Mesenchymal stem cell (in vitro differentiated cells and primary cell): Measurements from ENCODE around the gene OSBPL3.

Experiments used
- DNase-seq: peaks from one replicate; pipeline ENCODE4 v3.0.0-alpha.2; 2013
- H2AFZ ChIP-seq: one replicate; pipeline ENCODE4 v1.6.1; 2013; ENCODE audit warnings: low read depth, mild to moderate bottlenecking, control low read depth, inconsistent platforms, low read length, moderate library complexity
- H2AK5ac ChIP-seq: 2 replicates; pipeline ENCODE4 v1.6.1; 2013; ENCODE audit warnings: low read length, moderate library complexity, mild to moderate bottlenecking, inconsistent platforms; ENCODE audit not compliant: severe bottlenecking
- H2BK120ac ChIP-seq: one replicate; pipeline ENCODE4 v1.6.1; 2013; ENCODE audit warnings: low read depth, mild to moderate bottlenecking, inconsistent platforms, low read length, moderate library complexity
- H2BK12ac ChIP-seq, 2 experiments: one replicate each; pipeline ENCODE4 v1.6.1; 2013; ENCODE audit warnings: inconsistent platforms in 2 of 2, low read length in 2 of 2, mild to moderate bottlenecking in 2 of 2, moderate library complexity in 2 of 2, control low read depth in 1 of 2
- H2BK15ac ChIP-seq: one replicate; pipeline ENCODE4 v1.6.1; 2013; ENCODE audit warnings: mild to moderate bottlenecking, low read depth, inconsistent platforms; ENCODE audit not compliant: poor library complexity, severe bottlenecking
- H2BK5ac ChIP-seq: 2 replicates; pipeline ENCODE4 v1.6.1; 2013; ENCODE audit warnings: low read depth, mild to moderate bottlenecking, low read length, control low read depth, inconsistent platforms; ENCODE audit not compliant: poor library complexity, severe bottlenecking
- H3K14ac ChIP-seq, 2 experiments: one replicate each; pipeline ENCODE4 v1.6.1; 2013; ENCODE audit warnings: inconsistent platforms in 2 of 2, low read length in 2 of 2, control low read depth in 1 of 2, mild to moderate bottlenecking in 1 of 2, moderate library complexity in 1 of 2
- H3K18ac ChIP-seq, 2 experiments: one replicate each; pipeline ENCODE4 v1.6.1; 2013; ENCODE audit warnings: inconsistent platforms in 2 of 2, low read length in 2 of 2, control low read depth in 1 of 2, low read depth in 1 of 2, mild to moderate bottlenecking in 1 of 2
- H3K23ac ChIP-seq, 2 experiments: one replicate each; pipeline ENCODE4 v1.6.1; 2013; ENCODE audit warnings: inconsistent platforms in 2 of 2, low read length in 2 of 2, mild to moderate bottlenecking in 2 of 2, moderate library complexity in 2 of 2, control low read depth in 1 of 2
- H3K27ac ChIP-seq: 2 replicates; pipeline ENCODE4 v1.5.1; 2013; ENCODE audit warnings: mild to moderate bottlenecking, moderate library complexity, low read length, control low read depth, inconsistent platforms; ENCODE audit not compliant: poor library complexity, severe bottlenecking
- H3K27me3 ChIP-seq, 2 experiments: 2 replicates each; pipeline versions ENCODE4 v1.6.1 to v1.7.0; 2013; ENCODE audit warnings: low read length in 2 of 2, mild to moderate bottlenecking in 2 of 2, moderate library complexity in 2 of 2, control low read depth in 1 of 2, inconsistent platforms in 1 of 2; ENCODE audit not compliant: control insufficient read depth in 1 of 2, insufficient read depth in 1 of 2
- H3K36me3 ChIP-seq, 2 experiments: 2 replicates each; pipeline versions ENCODE4 v1.6.1 to v1.7.0; 2013; ENCODE audit warnings: low read length in 2 of 2, control low read depth in 1 of 2, inconsistent platforms in 1 of 2, low read depth in 1 of 2, mild to moderate bottlenecking in 1 of 2; ENCODE audit not compliant: insufficient read depth in 2 of 2, control insufficient read depth in 1 of 2
- H3K4ac ChIP-seq, 2 experiments: one replicate each; pipeline ENCODE4 v1.6.1; 2013; ENCODE audit warnings: inconsistent platforms in 2 of 2, low read length in 2 of 2, mild to moderate bottlenecking in 2 of 2, moderate library complexity in 2 of 2, control low read depth in 1 of 2, low read depth in 1 of 2
- H3K4me1 ChIP-seq: 2 replicates; pipeline ENCODE4 v1.6.1; 2013; ENCODE audit warnings: low read depth, low read length, control low read depth; ENCODE audit not compliant: control insufficient read depth, insufficient read depth
- H3K4me2 ChIP-seq: 2 replicates; pipeline ENCODE4 v1.6.1; 2013; ENCODE audit warnings: low read length, mild to moderate bottlenecking, inconsistent platforms; ENCODE audit not compliant: poor library complexity, severe bottlenecking
- H3K4me3 ChIP-seq, 2 experiments: 2 replicates each; pipeline versions ENCODE4 v1.5.1 to v1.7.0; 2013; ENCODE audit warnings: low read length in 2 of 2, mild to moderate bottlenecking in 2 of 2, control low read depth in 1 of 2, low read depth in 1 of 2; ENCODE audit not compliant: insufficient read depth in 1 of 2
- H3K79me1 ChIP-seq: replicated peaks from 2 replicates; pipeline ENCODE4 v1.6.1; 2013; ENCODE audit warnings: mild to moderate bottlenecking, control low read depth, low read length, inconsistent platforms; ENCODE audit not compliant: poor library complexity, severe bottlenecking
- H3K9ac ChIP-seq: 2 replicates; pipeline ENCODE4 v1.7.0; 2013; ENCODE audit warnings: mild to moderate bottlenecking, low read length, moderate library complexity
- H3K9me3 ChIP-seq: 2 replicates; pipeline ENCODE4 v1.7.0; 2013; ENCODE audit warnings: mild to moderate bottlenecking, low read length; ENCODE audit not compliant: control insufficient read depth
- H4K8ac ChIP-seq: one replicate; pipeline ENCODE4 v1.6.1; 2013; ENCODE audit warnings: inconsistent platforms, mild to moderate bottlenecking, low read length, moderate library complexity
- H4K91ac ChIP-seq: one replicate; pipeline ENCODE4 v1.6.1; 2013; ENCODE audit warnings: mild to moderate bottlenecking, low read length, inconsistent platforms
- WGBS: methylation state at CpG from one replicate; pipeline ENCODE4 v1.1.7; 2013; ENCODE audit warnings: mixed read lengths; 5-methylcytosine and 5-hydroxymethylcytosine counted together

OSBPL3 gene

DNA sequence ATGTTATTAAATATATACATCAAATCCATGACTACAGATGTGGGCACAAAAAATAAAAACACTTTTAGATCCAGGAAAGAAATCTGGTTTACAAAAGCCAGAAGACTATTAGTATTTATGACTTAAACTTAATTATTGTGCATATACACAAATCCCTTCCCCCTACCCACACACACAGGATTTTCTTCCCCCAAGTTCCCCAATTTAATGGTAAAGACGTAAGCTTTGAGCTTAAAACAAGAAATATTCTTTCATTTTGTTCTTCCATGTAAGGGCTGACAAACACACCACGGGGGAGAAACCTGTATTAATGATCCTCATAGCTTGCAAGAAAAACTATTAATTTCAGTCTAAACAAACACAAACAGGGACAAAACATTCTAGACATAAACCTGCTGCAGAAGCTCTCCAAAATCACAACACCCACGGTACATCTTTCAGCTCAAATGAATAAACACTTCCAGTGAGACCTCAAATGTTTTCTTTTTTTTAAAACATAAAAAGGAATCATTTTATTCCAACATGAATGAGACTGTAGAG lies 28.5 kb downstream of the OSBPL3 start:
- H2BK120ac ChIP-seq = no peak overlapping the region
- no peaks in the 10 kb centered on the region for H3K36me3 ChIP-seq
- H3K4me3 ChIP-seq = no peak overlapping the region
- 78% methylated on average over 3 of the region's 3 CpGs for WGBS
- H3K14ac ChIP-seq = no peak overlapping the region
- H2BK12ac ChIP-seq = no peak overlapping the region
- H2BK5ac ChIP-seq = no peak overlapping the region
- H2AK5ac ChIP-seq = no peak overlapping the region
- H3K27me3 ChIP-seq = no peaks in the 10 kb centered on the region
- peaks cover 21% of the 10 kb centered on the region for H3K79me1 ChIP-seq
- no peak overlapping the region for H3K18ac ChIP-seq
- no peak for DNase-seq
- H3K4me2 ChIP-seq = no peak overlapping the region
- H4K8ac ChIP-seq = no peak overlapping the region
- H3K4me1 ChIP-seq = peaks cover 5% of the 10 kb centered on the region
- H3K9me3 ChIP-seq = no peaks in the 10 kb centered on the region
- no peak overlapping the region for H3K23ac ChIP-seq
- no peak overlapping the region for H3K27ac ChIP-seq
- H4K91ac ChIP-seq = no peak overlapping the region
- H2BK15ac ChIP-seq = no peak overlapping the region
- no peak overlapping the region for H3K9ac ChIP-seq
- H2AFZ ChIP-seq = no peak overlapping the region
- no peak overlapping the region for H3K4ac ChIP-seq

DNA sequence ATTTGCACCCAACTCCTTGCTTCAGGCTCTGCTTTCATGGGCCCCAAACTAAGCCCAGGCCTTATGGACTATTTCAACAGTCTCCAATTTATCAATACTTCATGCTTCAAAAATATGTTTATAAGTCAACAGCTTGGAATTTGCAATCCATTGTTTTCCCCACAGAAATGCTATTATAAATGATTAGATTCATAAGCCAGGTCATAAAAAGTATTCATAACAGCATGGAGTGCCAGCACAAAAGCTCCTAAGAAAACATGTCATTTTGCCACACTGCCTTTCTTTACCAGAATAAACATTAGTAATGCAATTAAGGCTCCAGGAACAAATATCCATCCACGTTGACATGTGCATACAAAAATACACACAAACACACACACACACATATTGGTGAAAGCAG lies 30.1 kb downstream of the OSBPL3 start:
- Histone ChIP-seq H3K4me1 (peaks cover 3% of the 10 kb centered on the region), H3K18ac (peak overlapping the region in 1 of 2 experiments; percentile 71), H3K79me1 (peaks cover 20% of the 10 kb centered on the region), H2AK5ac (no peak overlapping the region), H2BK12ac (peak overlapping the region in 1 of 2 experiments; percentile 45), H4K8ac (peak overlapping the region; percentile 21), H3K9me3 (no peaks in the 10 kb centered on the region), H3K27ac (no peak overlapping the region), H2AFZ (no peak overlapping the region), H3K4me3 (no peak overlapping the region), H4K91ac (no peak overlapping the region), H3K4me2 (no peak overlapping the region), H3K23ac (no peak overlapping the region), H3K27me3 (no peaks in the 10 kb centered on the region), H3K36me3 (no peaks in the 10 kb centered on the region), H3K4ac (no peak overlapping the region), H2BK15ac (no peak overlapping the region), H3K9ac (no peak overlapping the region), H3K14ac (no peak overlapping the region), H2BK5ac (no peak overlapping the region), H2BK120ac (no peak overlapping the region)
- DNase-seq = no peak
- 75% methylated on average over 1 of the region's 1 CpG for WGBS

DNA sequence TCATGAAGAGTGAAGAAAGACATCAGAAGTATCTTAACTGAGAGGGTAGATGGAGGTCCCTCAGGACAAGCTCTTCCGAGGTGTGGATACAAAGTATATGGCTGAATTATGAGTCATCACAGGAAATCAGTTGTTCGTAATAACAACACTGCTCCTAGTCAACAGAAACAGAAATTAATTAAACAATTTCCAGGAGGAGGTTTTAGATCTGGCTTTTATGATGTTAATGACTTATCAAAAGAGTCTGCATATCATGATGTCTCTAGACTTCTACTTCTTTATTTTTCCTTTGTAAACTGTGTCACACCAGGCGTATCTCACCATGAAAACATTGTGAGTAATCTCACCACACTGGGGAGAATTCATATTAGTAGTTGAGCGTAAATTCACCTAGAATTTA lies 31.2 kb downstream of the OSBPL3 start:
- H4K8ac ChIP-seq = no peak overlapping the region
- H3K27me3 ChIP-seq = no peaks in the 10 kb centered on the region
- no peaks in the 10 kb centered on the region for H3K36me3 ChIP-seq
- no peaks in the 10 kb centered on the region for H3K9me3 ChIP-seq
- H3K14ac ChIP-seq = no peak overlapping the region
- 82% methylated on average over 2 of the region's 4 CpGs for WGBS
- H3K79me1 ChIP-seq = peaks cover 16% of the 10 kb centered on the region
- H3K23ac ChIP-seq = no peak overlapping the region
- no peak overlapping the region for H2AK5ac ChIP-seq
- no peak overlapping the region for H3K27ac ChIP-seq
- H3K4me3 ChIP-seq = no peak overlapping the region
- no peak overlapping the region for H3K9ac ChIP-seq
- no peak overlapping the region for H2BK120ac ChIP-seq
- H2AFZ ChIP-seq = no peak overlapping the region
- H2BK5ac ChIP-seq = no peak overlapping the region
- H3K4me2 ChIP-seq = no peak overlapping the region
- peak; percentile 48 for DNase-seq
- H3K18ac ChIP-seq = no peak overlapping the region
- peaks cover 3% of the 10 kb centered on the region for H3K4me1 ChIP-seq
- H2BK15ac ChIP-seq = no peak overlapping the region
- H4K91ac ChIP-seq = no peak overlapping the region
- H3K4ac ChIP-seq = no peak overlapping the region
- H2BK12ac ChIP-seq = no peak overlapping the region

DNA sequence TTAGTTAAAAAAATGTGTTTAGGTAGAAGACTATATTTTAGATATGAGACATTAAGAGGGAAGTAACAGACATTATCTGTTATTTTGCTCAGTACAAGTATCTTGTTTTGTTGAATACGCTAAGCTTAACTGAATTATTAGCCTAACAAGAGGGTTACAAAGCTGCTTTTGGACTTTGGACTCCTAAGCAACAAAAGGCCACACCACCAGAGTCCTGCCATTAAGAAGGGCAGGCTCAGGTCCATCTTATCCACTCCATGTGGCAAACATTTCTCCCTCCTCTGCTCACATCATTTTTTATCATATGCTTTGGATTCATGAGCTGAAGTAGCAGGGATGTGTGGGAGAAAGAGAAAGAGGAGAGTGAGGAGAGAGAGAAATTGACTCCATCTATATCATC lies 33.5 kb downstream of the OSBPL3 start:
- Histone ChIP-seq H2AK5ac (no peak overlapping the region), H3K9me3 (no peaks in the 10 kb centered on the region), H3K4me2 (no peak overlapping the region), H2BK5ac (no peak overlapping the region), H2BK15ac (no peak overlapping the region), H2BK12ac (no peak overlapping the region), H3K4ac (no peak overlapping the region), H4K8ac (no peak overlapping the region), H3K23ac (no peak overlapping the region), H3K27me3 (no peaks in the 10 kb centered on the region), H3K79me1 (peaks cover 15% of the 10 kb centered on the region), H3K36me3 (no peaks in the 10 kb centered on the region), H2BK120ac (no peak overlapping the region), H3K4me1 (peaks cover 3% of the 10 kb centered on the region), H4K91ac (no peak overlapping the region), H2AFZ (no peak overlapping the region), H3K4me3 (no peak overlapping the region), H3K14ac (no peak overlapping the region), H3K27ac (no peak overlapping the region), H3K9ac (no peak overlapping the region), H3K18ac (no peak overlapping the region)
- WGBS = 100% methylated on average over 1 of the region's 1 CpG
- DNase-seq = no peak
